GM12878 (cell line): Measurements from ENCODE around the gene KAZN. TPM values are rescaled to one million over a fixed set of nuclear protein-coding genes. Genes with fewer than 3 reads are reported as not detected.

Source experiments
- ATAC-seq: fragments of 200-7000 bp; cut with Tn5 transposase; 3 replicates; pipeline ENCODE4 v1.9.1; 2020; ENCODE audit warnings: mild to moderate bottlenecking, moderate library complexity
- BruUV-seq: library from RNA; stranded (reverse); fragments of 400-500 nt; replicated peaks from 2 replicates; lab custom pipeline; 2021; lab: Mats Ljungman, UMichigan
- CTCF ChIA-PET: fragments of 300-600 bp; sonication (Branson Sonifier 250); formaldehyde crosslinking; extraction: SDS; loops from one replicate; lab custom pipeline; 2021; ENCODE audit warnings: inconsistent platforms; lab: Yijun Ruan, JAX
- POLR2A ChIA-PET: fragments of 350-600 bp; formaldehyde crosslinking; extraction: SDS; loops from one replicate; lab custom pipeline; 2021; ENCODE audit warnings: inconsistent platforms; lab: Charles Lee
- RAD21 ChIA-PET: fragments of 300-600 bp; sonication (Branson Sonifier 250); formaldehyde crosslinking; loops from one replicate; lab custom pipeline; 2023; ENCODE audit warnings: antibody characterized with exemption; ENCODE audit not compliant: unreplicated experiment; lab: Charles Lee
- SMC1A ChIA-PET: fragments of 300-600 bp; sonication (Branson Sonifier 250); formaldehyde crosslinking; loops from one replicate; lab custom pipeline; 2023; ENCODE audit not compliant: unreplicated experiment, uncharacterized antibody; lab: Charles Lee
- DNase-seq: peaks from one replicate; pipeline ENCODE4 v3.0.0-alpha.2; 2011; ENCODE audit warnings: low read depth, low spot score
- FAIRE-seq: peaks from 3 replicates; lab custom pipeline; 2011; peaks lifted over from hg19 to GRCh38; lab: Jason Lieb, UNC
- H2AFZ ChIP-seq: 2 replicates; pipeline ENCODE4 v1.6.0; 2011; ENCODE audit warnings: low read depth, low read length, control low read depth; ENCODE audit not compliant: control insufficient read depth
- H3K27ac ChIP-seq: 2 replicates; pipeline ENCODE4 v1.5.1; 2011; ENCODE audit warnings: control low read depth; ENCODE audit not compliant: control insufficient read depth, insufficient read depth
- H3K27me3 ChIP-seq, 2 experiments: replicated peaks in 1 of 2; 2 replicates each; pipeline versions ENCODE4 v1.6.0 to v1.6.1; 2011; ENCODE audit warnings: low read length in 1 of 2; ENCODE audit not compliant: control insufficient read depth in 2 of 2, insufficient read depth in 2 of 2
- H3K36me3 ChIP-seq, 2 experiments: 2 replicates each; pipeline ENCODE4 v1.5.1; 2011; ENCODE audit warnings: low read length in 1 of 2; ENCODE audit not compliant: control insufficient read depth in 2 of 2, insufficient read depth in 2 of 2
- H3K4me1 ChIP-seq: 2 replicates; pipeline ENCODE4 v1.6.1; 2011; ENCODE audit warnings: mild to moderate bottlenecking, low read length, moderate library complexity, mixed read lengths; ENCODE audit not compliant: control insufficient read depth, insufficient read depth
- H3K4me2 ChIP-seq: 2 replicates; pipeline ENCODE4 v1.6.0; 2011; ENCODE audit warnings: control low read depth; ENCODE audit not compliant: control insufficient read depth, insufficient read depth
- H3K4me3 ChIP-seq: fragments of 200-600 bp; sonication (generic); 2 replicates; pipeline ENCODE4 v1.5.1; 2016
- H3K79me2 ChIP-seq: 2 replicates; pipeline ENCODE4 v1.6.0; 2011; ENCODE audit warnings: low read length; ENCODE audit not compliant: control insufficient read depth, insufficient read depth
- H3K9ac ChIP-seq: 2 replicates; pipeline ENCODE4 v1.8.0; 2011; ENCODE audit warnings: low read length, control low read depth, mixed read lengths; ENCODE audit not compliant: control insufficient read depth, insufficient read depth
- H3K9me3 ChIP-seq: replicated peaks from 3 replicates; pipeline ENCODE4 v1.5.1; 2011; ENCODE audit warnings: mild to moderate bottlenecking, low read length; ENCODE audit not compliant: control insufficient read depth, insufficient read depth
- H4K20me1 ChIP-seq: 2 replicates; pipeline ENCODE4 v1.6.0; 2011; ENCODE audit not compliant: control insufficient read depth, insufficient read depth
- IRF4 ChIP-seq: IDR thresholded peaks from 2 replicates; pipeline ENCODE4 v1.6.1; 2011; ENCODE audit warnings: low read depth, low read length
- MAX ChIP-seq: IDR thresholded peaks from 2 replicates; pipeline ENCODE4 v1.6.1; 2012; ENCODE audit warnings: low read depth, low read length, improper control_type of control experiment
- PAX8 ChIP-seq: fragments of 450-650 bp; IDR thresholded peaks from 2 replicates; pipeline ENCODE4 v1.6.1; 2017; ENCODE audit warnings: mild to moderate bottlenecking, moderate library complexity
- SKIL ChIP-seq: fragments of 450-650 bp; IDR thresholded peaks from 2 replicates; pipeline ENCODE4 v1.6.1; 2017; ENCODE audit warnings: mild to moderate bottlenecking, low read depth, inconsistent platforms; ENCODE audit not compliant: poor library complexity, severe bottlenecking
- WGBS: methylation state at CpG from one replicate; pipeline ENCODE4 v1.1.6; 2016; ENCODE audit warnings: low lambda C conversion rate; ENCODE audit not compliant: insufficient replicate concordance, insufficient coverage; ENCODE audit errors: missing lambda C conversion rate; 5-methylcytosine and 5-hydroxymethylcytosine counted together
- in situ Hi-C: fragments of 300-500 bp; cut with MboI; formaldehyde crosslinking; loops from 9 replicates; pipeline ENCODE4 v1.14.3; 2018; ENCODE audit warnings: mixed read lengths
- intact Hi-C: fragments of 100-400 bp; cut with micrococcal nuclease; formaldehyde crosslinking; loops from one replicate; pipeline ENCODE4 v1.14.2; 2022; ENCODE audit not compliant: unreplicated experiment
- polyA plus RNA-seq, 11 experiments: library from polyadenylated mRNA; depleted of rRNA in 4 of 11; unstranded in 6 of 11; stranded (reverse) in 5 of 11; fragments of >200 nt; fragmentation: Nextera tagmentation in 4 of 11; fragmentation: Illumina TruSeq in 1 of 11; extraction: Ambion mirVana in 4 of 11; extraction: Trizol in 1 of 11; gene quantifications; 1 replicate in 1 of 11; 2 replicates in 10 of 11; pipeline versions ENCODE4 v1.2.1 to v1.2.3, GENCODE V29; 2011 to 2016; ENCODE audit warnings: inconsistent platforms in 2 of 11, missing spikeins in 2 of 11, low read depth in 1 of 11
- total RNA-seq, 4 experiments: library from RNA; depleted of rRNA in 3 of 4; stranded (reverse); fragments of >200 nt in 3 of 4; fragmentation: Illumina TruSeq in 1 of 4; extraction: Trizol in 1 of 4; gene quantifications; 2 replicates each; pipeline versions ENCODE4 v1.2.1 to v1.2.3, GENCODE V29; 2013 to 2021

KAZN gene
- total and polyA plus RNA-seq, 10 of the 15 experiments (the other 5 are each of a cell fraction or from before 2014, with no cell fraction given): 0.72 to 4.0 (median 1.2) TPM

DNA sequence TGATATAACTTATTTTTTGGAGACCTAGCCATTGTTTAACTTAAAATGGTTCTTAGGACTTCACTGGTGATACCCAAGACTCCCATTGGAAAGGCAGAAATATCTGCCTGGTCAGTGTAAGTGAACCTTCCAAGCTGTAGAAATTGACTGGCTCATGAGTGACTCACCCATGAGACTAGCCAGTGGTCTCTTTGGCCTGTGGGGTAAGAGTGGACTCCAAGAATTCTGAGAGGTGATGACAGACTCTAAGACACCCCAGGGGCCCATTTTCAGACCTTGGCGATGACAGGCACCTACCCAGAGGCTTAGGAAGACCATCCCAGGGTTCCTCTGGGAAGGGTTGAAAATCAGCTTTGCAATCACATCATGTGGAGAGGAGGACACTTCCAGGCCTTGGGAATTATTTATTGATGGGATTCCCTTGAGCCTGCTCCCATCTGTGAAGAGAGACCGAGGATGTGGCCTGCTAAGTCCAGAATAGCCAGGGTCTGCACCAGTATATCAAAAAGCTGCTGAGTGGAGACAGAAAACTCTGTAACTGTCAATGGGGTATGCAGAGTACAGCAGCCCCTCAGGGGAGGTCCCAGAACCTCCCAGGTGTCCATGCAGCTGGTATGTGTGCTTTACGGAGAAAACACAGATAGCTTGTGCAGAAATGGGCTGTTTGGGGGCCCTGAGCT lies 78.9 kb downstream of the KAZN start:
- WGBS: 0% methylated on average over 3 of the region's 3 CpGs
- Histone ChIP-seq H4K20me1 (no peaks in the 10 kb centered on the region), H3K4me2 (no peak overlapping the region), H2AFZ (no peak overlapping the region), H3K4me3 (no peak overlapping the region), H3K27me3 (no peaks in the 10 kb centered on the region; a peak in 1 of 4 replicates), H3K36me3 (no peaks in the 10 kb centered on the region), H3K9me3 (no peaks in the 10 kb centered on the region), H3K9ac (no peak overlapping the region), H3K27ac (no peak overlapping the region), H3K4me1 (0 out of 2 replicates have a peak, but pooled peaks cover 2% of the 10 kb centered on the region), H3K79me2 (no peaks in the 10 kb centered on the region)
- SMC1A ChIA-PET: interaction anchor here (1.1 kb wide), 1 partner anchor 13 kb away, joined by 3 read pairs; no protein-coding TSS in a partner anchor
- no peak for DNase-seq
- no TSS peak for BruUV-seq
- FAIRE-seq: no peak
- RAD21 ChIA-PET: no interaction called here
- POLR2A ChIA-PET: no interaction called here
- no peak for ATAC-seq
- CTCF ChIA-PET: interaction anchor here (1.3 kb wide), 1 partner anchor 53 kb away, joined by 3 read pairs; no protein-coding TSS in a partner anchor
- intact Hi-C loops: no loop called here
- TF ChIP-seq IRF4 (no peak), PAX8 (no peak), MAX (no peak), SKIL (no peak)
- in situ Hi-C loops: no loop called here
